IMR-90 (cell line): ENCODE measurements around the gene GAL3ST3. TPM values are rescaled to one million over a fixed set of nuclear protein-coding genes. Genes with fewer than 3 reads are reported as not detected.

Source experiments
- ATAC-seq: fragments of 200-7000 bp; cut with Tn5 transposase; 2 replicates; pipeline ENCODE4 v1.9.1; 2020; ENCODE audit warnings: low read depth, mild to moderate bottlenecking, moderate library complexity
- BruUV-seq: library from RNA; stranded (reverse); fragments of 400-500 nt; replicated peaks from 2 replicates; lab custom pipeline; 2021; lab: Mats Ljungman, UMichigan
- CTCF ChIA-PET: fragments of 300-600 bp; formaldehyde crosslinking; extraction: SDS; loops from one replicate; lab custom pipeline; 2021; ENCODE audit warnings: antibody characterized with exemption; lab: Yijun Ruan, JAX
- POLR2A ChIA-PET: fragments of 300-600 bp; sonication (Branson Sonifier 250); formaldehyde crosslinking; loops from one replicate; lab custom pipeline; 2022; ENCODE audit warnings: antibody characterized with exemption; ENCODE audit not compliant: unreplicated experiment; lab: Charles Lee
- DNase-seq: peaks from one replicate; pipeline ENCODE4 v3.0.0; 2013
- H2AFZ ChIP-seq: replicated peaks from 2 replicates; pipeline ENCODE3; 2013; ENCODE audit warnings: low read length, mild to moderate bottlenecking; ENCODE audit not compliant: poor library complexity
- H2AK5ac ChIP-seq: 2 replicates; pipeline ENCODE4 v1.6.1; 2013; ENCODE audit warnings: low read depth, low read length, inconsistent platforms
- H2AK9ac ChIP-seq: replicated peaks from 2 replicates; pipeline ENCODE3; 2013; ENCODE audit warnings: mild to moderate bottlenecking, low read depth, low read length, moderate library complexity; ENCODE audit not compliant: poor library complexity
- H2BK120ac ChIP-seq: 2 replicates; pipeline ENCODE4 v1.6.1; 2013; ENCODE audit warnings: low read depth, low read length, inconsistent platforms
- H2BK15ac ChIP-seq: 3 replicates; pipeline ENCODE4 v1.6.1; 2013; ENCODE audit warnings: low read depth, low read length, inconsistent platforms
- H2BK20ac ChIP-seq: 2 replicates; pipeline ENCODE4 v1.6.1; 2013; ENCODE audit warnings: low read depth, mild to moderate bottlenecking, inconsistent platforms, low read length, moderate library complexity
- H2BK5ac ChIP-seq: 2 replicates; pipeline ENCODE4 v1.6.1; 2013; ENCODE audit warnings: mild to moderate bottlenecking, low read depth, low read length, inconsistent platforms; ENCODE audit not compliant: poor library complexity, severe bottlenecking
- H3K14ac ChIP-seq: replicated peaks from 2 replicates; pipeline ENCODE4 v1.6.1; 2013; ENCODE audit warnings: low read depth, low read length, inconsistent platforms
- H3K18ac ChIP-seq: 2 replicates; pipeline ENCODE4 v1.6.1; 2013; ENCODE audit warnings: low read depth, low read length, control low read depth
- H3K23ac ChIP-seq: 2 replicates; pipeline ENCODE4 v1.6.1; 2013; ENCODE audit warnings: low read depth, low read length, inconsistent platforms
- H3K27ac ChIP-seq: 2 replicates; pipeline ENCODE4 v1.5.1; 2013; ENCODE audit warnings: mild to moderate bottlenecking, control low read depth, low read length; ENCODE audit not compliant: insufficient read depth
- H3K27me3 ChIP-seq: 2 replicates; pipeline ENCODE4 v1.6.1; 2013; ENCODE audit warnings: low read length; ENCODE audit not compliant: control insufficient read depth, insufficient read depth
- H3K36me3 ChIP-seq: 2 replicates; pipeline ENCODE4 v1.6.1; 2013; ENCODE audit warnings: low read length, mixed read lengths; ENCODE audit not compliant: control insufficient read depth, insufficient read depth
- H3K4ac ChIP-seq: 2 replicates; pipeline ENCODE4 v1.6.1; 2013; ENCODE audit warnings: low read depth, low read length, inconsistent platforms
- H3K4me1 ChIP-seq: 2 replicates; pipeline ENCODE4 v1.6.1; 2013; ENCODE audit warnings: low read length, mixed read lengths; ENCODE audit not compliant: control insufficient read depth, insufficient read depth
- H3K4me2 ChIP-seq: 2 replicates; pipeline ENCODE4 v1.6.1; 2013; ENCODE audit warnings: low read depth, mild to moderate bottlenecking, control low read depth, low read length, moderate library complexity
- H3K4me3 ChIP-seq: 2 replicates; pipeline ENCODE4 v1.5.1; 2013; ENCODE audit warnings: low read depth, mild to moderate bottlenecking, control low read depth, low read length, moderate library complexity; ENCODE audit not compliant: insufficient read depth
- H3K56ac ChIP-seq: 2 replicates; pipeline ENCODE4 v1.6.1; 2013; ENCODE audit warnings: low read length, inconsistent platforms; ENCODE audit not compliant: insufficient read depth; ENCODE audit errors: extremely low read depth
- H3K79me1 ChIP-seq, 2 experiments: 2 replicates each; pipeline ENCODE4 v1.6.1; 2013; ENCODE audit warnings: low read length in 2 of 2, inconsistent platforms in 1 of 2, low read depth in 1 of 2
- H3K9ac ChIP-seq: 2 replicates; pipeline ENCODE4 v1.6.1; 2013; ENCODE audit warnings: low read depth, low read length, control low read depth
- H3K9me1 ChIP-seq: 2 replicates; pipeline ENCODE4 v1.6.1; 2013; ENCODE audit warnings: low read length, inconsistent platforms; ENCODE audit not compliant: insufficient read depth
- H3K9me3 ChIP-seq: 2 replicates; pipeline ENCODE4 v1.6.1; 2013; ENCODE audit warnings: low read length; ENCODE audit not compliant: control insufficient read depth, insufficient read depth
- H4K20me1 ChIP-seq: 2 replicates; pipeline ENCODE4 v1.6.1; 2013; ENCODE audit warnings: low read length, inconsistent platforms; ENCODE audit not compliant: insufficient read depth
- H4K5ac ChIP-seq: 2 replicates; pipeline ENCODE4 v1.6.1; 2013; ENCODE audit warnings: mild to moderate bottlenecking, low read depth, low read length, control low read depth
- H4K8ac ChIP-seq, 2 experiments: 2 replicates each; pipeline ENCODE4 v1.6.1; 2013; ENCODE audit warnings: low read depth in 2 of 2, low read length in 2 of 2, control low read depth in 1 of 2, inconsistent platforms in 1 of 2
- H4K91ac ChIP-seq: 2 replicates; pipeline ENCODE4 v1.6.1; 2013; ENCODE audit warnings: low read depth, low read length, inconsistent platforms; ENCODE audit not compliant: insufficient read depth
- BHLHE40 ChIP-seq: fragments of 150-350 bp; IDR thresholded peaks from 2 replicates; pipeline ENCODE4 v1.6.1; 2016; ENCODE audit warnings: mild to moderate bottlenecking, low read depth, low read length
- CEBPB ChIP-seq: IDR thresholded peaks from 2 replicates; pipeline ENCODE4 v1.6.1; 2012; ENCODE audit warnings: low read depth, low read length, improper control_type of control experiment
- CHD1 ChIP-seq: IDR thresholded peaks from 2 replicates; pipeline ENCODE4 v1.6.1; 2012; ENCODE audit warnings: low read depth, low read length, improper control_type of control experiment
- FOS ChIP-seq: fragments of 150-350 bp; IDR thresholded peaks from 2 replicates; pipeline ENCODE4 v1.6.1; 2016; ENCODE audit warnings: low read depth, low read length
- MAFK ChIP-seq: IDR thresholded peaks from 2 replicates; pipeline ENCODE4 v1.6.1; 2012; ENCODE audit warnings: low read depth, low read length, improper control_type of control experiment
- MXI1 ChIP-seq: IDR thresholded peaks from 2 replicates; pipeline ENCODE4 v1.6.1; 2012; ENCODE audit warnings: low read depth, mild to moderate bottlenecking, low read length, moderate library complexity, borderline replicate concordance
- RAD21 ChIP-seq: IDR thresholded peaks from 2 replicates; pipeline ENCODE4 v1.6.1; 2012; ENCODE audit warnings: low read length, improper control_type of control experiment
- RCOR1 ChIP-seq: IDR thresholded peaks from 2 replicates; pipeline ENCODE4 v1.6.1; 2012; ENCODE audit warnings: mild to moderate bottlenecking, low read length, improper control_type of control experiment; ENCODE audit not compliant: insufficient replicate concordance
- SMC3 ChIP-seq: fragments of 150-350 bp; IDR thresholded peaks from 2 replicates; pipeline ENCODE4 v1.6.1; 2016; ENCODE audit warnings: low read depth, mild to moderate bottlenecking, antibody characterized with exemption, low read length, moderate library complexity
- USF2 ChIP-seq: fragments of 150-350 bp; IDR thresholded peaks from 2 replicates; pipeline ENCODE4 v1.6.1; 2017; ENCODE audit warnings: mild to moderate bottlenecking, antibody characterized with exemption, low read length, low read depth
- WGBS, 2 experiments: methylation state at CpG; one replicate each; pipeline versions ENCODE4 v1.1.5 to v1.1.7; 2013; ENCODE audit warnings: missing lambda C conversion rate in 2 of 2; ENCODE audit not compliant: insufficient read length in 1 of 2; ENCODE audit errors: extremely low coverage in 2 of 2; 5-methylcytosine and 5-hydroxymethylcytosine counted together
- dilution Hi-C: fragments of 300-500 bp; cut with HindIII; formaldehyde crosslinking; loops from one replicate; pipeline ENCODE4 v1.14.3; 2018; ENCODE audit warnings: low sequenced_read_pairs; ENCODE audit not compliant: unreplicated experiment
- in situ Hi-C: fragments of 300-500 bp; cut with MboI; formaldehyde crosslinking; loops from 3 replicates; pipeline ENCODE4 v1.14.3; 2019; ENCODE audit warnings: low sequenced_read_pairs, inconsistent platforms, mixed read lengths
- intact Hi-C: fragments of 100-400 bp; cut with micrococcal nuclease; formaldehyde crosslinking; loops from 2 replicates; pipeline ENCODE4 v1.10.0; 2022
- polyA plus RNA-seq, 3 experiments: library from polyadenylated mRNA; depleted of rRNA; stranded (reverse); fragments of >200 nt; gene quantifications; 2 replicates each; pipeline ENCODE4 v1.2.3, GENCODE V29; 2012; ENCODE audit warnings: low replicate concordance in 1 of 3
- total RNA-seq: library from RNA; depleted of rRNA; stranded (reverse); fragments of >200 nt; gene quantifications from 2 replicates; pipeline ENCODE4 v1.2.3, GENCODE V29; 2012
- TF ChIP-seq, protein P1 (sequence below): fragments of 150-350 bp; IDR thresholded peaks from 2 replicates; pipeline ENCODE4 v1.6.1; 2016; ENCODE audit warnings: low read depth, mild to moderate bottlenecking, low read length, moderate library complexity, borderline replicate concordance

GAL3ST3 gene
- total and polyA plus RNA-seq, 2 of the 4 experiments (the other 2 are of a cell fraction), result 0.19 TPM; not detected in 1

DNA sequence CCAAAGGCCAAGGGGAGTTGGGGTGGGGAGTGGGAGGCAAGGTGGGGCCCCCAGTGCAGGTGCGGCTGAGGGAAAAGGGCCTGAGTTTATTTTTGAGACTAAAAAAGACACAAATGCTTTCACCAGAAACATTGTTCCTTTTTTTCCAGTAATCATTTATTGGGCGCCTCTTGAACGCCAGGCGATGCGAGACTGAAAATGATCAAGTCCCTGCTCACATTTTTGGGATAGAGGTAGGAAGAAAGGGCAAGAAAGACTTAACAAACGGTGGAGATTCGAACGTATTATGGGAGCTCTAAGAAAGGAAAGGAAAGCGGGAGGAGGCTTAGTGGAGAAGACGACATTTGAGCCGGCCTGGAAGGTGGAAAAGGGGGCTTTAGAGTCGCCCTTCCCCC is 2.4 kb upstream of the GAL3ST3 start:
- Histone ChIP-seq H2AK9ac (peak overlapping the region; percentile 99), H4K5ac (peak overlapping the region; percentile 83), H3K9me3 (no peaks in the 10 kb centered on the region), H3K14ac (peak overlapping the region; percentile 89), H3K4me3 (peak overlapping the region; percentile 50), H3K4me1 (peaks cover 8% of the 10 kb centered on the region), H3K4ac (peak overlapping the region; percentile 84), H3K79me1 (peaks cover 13 to 37% of the 10 kb centered on the region in 2 experiments), H3K23ac (peak overlapping the region; percentile 81), H2BK20ac (peak overlapping the region; percentile 8; the same call in 1 of the 2 replicates), H3K9ac (peak overlapping the region; percentile 76), H2BK15ac (no peak overlapping the region; the same call in 2 of the 3 replicates), H3K4me2 (peak overlapping the region; percentile 83), H3K56ac (peak overlapping the region; percentile 54; the same call in 1 of the 2 replicates), H2AFZ (peak overlapping the region; percentile 95), H4K8ac (peak overlapping the region; percentile 92 to 97), H3K27me3 (peaks cover 20% of the 10 kb centered on the region; the same call in 1 of the 2 replicates), H2BK120ac (peak overlapping the region; percentile 43; the same call in 1 of the 2 replicates), H3K18ac (peak overlapping the region; percentile 19), H2AK5ac (peak overlapping the region; percentile 92), H4K91ac (peak overlapping the region; percentile 76), H3K36me3 (peaks cover 11% of the 10 kb centered on the region), H3K27ac (peak overlapping the region; percentile 58), H2BK5ac (peak overlapping the region; percentile 48), H4K20me1 (peaks cover 11% of the 10 kb centered on the region; the same call in 1 of the 2 replicates), H3K9me1 (0 out of 2 replicates have a peak, but pooled peaks cover 7% of the 10 kb centered on the region)
- in situ Hi-C loops, result no loop called here
- ChIA-PET CTCF (interaction anchor here (2.1 kb wide), 1 partner anchor 17 kb away, joined by 11 read pairs; no protein-coding TSS in a partner anchor), POLR2A (no interaction called here)
- intact Hi-C loops, result no loop called here
- WGBS, 2 experiments, result no CpG with 5 or more reads among the region's 12 CpGs
- dilution Hi-C loops, result no loop called here
- TF ChIP-seq SMC3, result no peak
- TF ChIP-seq, protein P1, sequence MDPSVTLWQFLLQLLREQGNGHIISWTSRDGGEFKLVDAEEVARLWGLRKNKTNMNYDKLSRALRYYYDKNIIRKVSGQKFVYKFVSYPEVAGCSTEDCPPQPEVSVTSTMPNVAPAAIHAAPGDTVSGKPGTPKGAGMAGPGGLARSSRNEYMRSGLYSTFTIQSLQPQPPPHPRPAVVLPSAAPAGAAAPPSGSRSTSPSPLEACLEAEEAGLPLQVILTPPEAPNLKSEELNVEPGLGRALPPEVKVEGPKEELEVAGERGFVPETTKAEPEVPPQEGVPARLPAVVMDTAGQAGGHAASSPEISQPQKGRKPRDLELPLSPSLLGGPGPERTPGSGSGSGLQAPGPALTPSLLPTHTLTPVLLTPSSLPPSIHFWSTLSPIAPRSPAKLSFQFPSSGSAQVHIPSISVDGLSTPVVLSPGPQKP, result no peak
- TF ChIP-seq FOS, result no peak
- TF ChIP-seq MXI1, result no peak
- TF ChIP-seq MAFK, result no peak
- TF ChIP-seq CHD1, result no peak
- no peak for TF ChIP-seq RCOR1
- TF ChIP-seq USF2, result no peak
- TF ChIP-seq CEBPB, result no peak
- no peak for TF ChIP-seq BHLHE40
- TF ChIP-seq RAD21, result no peak
- ATAC-seq, result no peak
- no TSS peak for BruUV-seq
- no peak for DNase-seq
